Measurements from ENCODE around the gene KIAA0753. TPM values are rescaled to one million over a fixed set of nuclear protein-coding genes. Genes with fewer than 3 reads are reported as not detected.

Gene KIAA0753
- total RNA-seq, 1 donor from 2014 or later = 5.6 TPM

Small RNA genes lying within 50 kb of the gene (microRNA-seq; reads per million reads assigned to microRNA genes)
- gene MIR4520-1 (not detected), gene MIR4520-2 (not detected)

Other genes starting within 250 kb of the KIAA0753 start
- gene AIPL1, start 205.6 kb downstream of the KIAA0753 start, total RNA-seq = not detected in 2 replicates
- gene PIMREG, start 196.3 kb downstream of the KIAA0753 start, total RNA-seq = 1.0 and 5.3 TPM in 2 replicates
- 0.72 and 0.78 TPM in 2 replicates for gene PITPNM3, start 84.2 kb downstream of the KIAA0753 start, total RNA-seq
- gene TXNDC17, start 349 bp upstream of the KIAA0753 start, total RNA-seq = 93.0 and 140 TPM in 2 replicates
- gene MED31, start 10.9 kb upstream of the KIAA0753 start, total RNA-seq = 9.3 and 15.6 TPM in 2 replicates
- gene C17orf100, start 11.1 kb upstream of the KIAA0753 start, total RNA-seq = 0.31 and 0.70 TPM in 2 replicates
- gene SLC13A5, start 72.7 kb upstream of the KIAA0753 start, total RNA-seq = not detected in 2 replicates
- 6.8 and 9.7 TPM in 2 replicates for gene XAF1, start 115.3 kb upstream of the KIAA0753 start, total RNA-seq
- not detected in 2 replicates for gene FBXO39, start 135.5 kb upstream of the KIAA0753 start, total RNA-seq
- gene TEKT1, start 191.0 kb upstream of the KIAA0753 start, total RNA-seq = not detected in 2 replicates